GM21529 (cell line): ENCODE results near the gene ERG.

ENCODE experiments used
- ATAC-seq: cut with Tn5 transposase; IDR thresholded peaks from one replicate; pipeline ENCODE4 v1.9.1; 2021; ENCODE audit not compliant: unreplicated experiment

The ERG gene

GRCh38 chr21:38340131-38340530 lies 158.1 kb downstream of the ERG start:
- ATAC-seq = no peak

- ATAC-seq = no peak
Measured at GRCh38 chr21:38337793-38338192, 160.5 kb downstream of the ERG start.

GRCh38 chr21:38334866-38335265 lies 163.4 kb downstream of the ERG start:
- ATAC-seq = no peak

GRCh38 chr21:38333301-38334272 lies 164.7 kb downstream of the ERG start:
- no peak for ATAC-seq

GRCh38 chr21:38330666-38331065 lies 167.6 kb downstream of the ERG start:
- no peak for ATAC-seq
